ENCODE data around the gene EPHB4.

DNA sequence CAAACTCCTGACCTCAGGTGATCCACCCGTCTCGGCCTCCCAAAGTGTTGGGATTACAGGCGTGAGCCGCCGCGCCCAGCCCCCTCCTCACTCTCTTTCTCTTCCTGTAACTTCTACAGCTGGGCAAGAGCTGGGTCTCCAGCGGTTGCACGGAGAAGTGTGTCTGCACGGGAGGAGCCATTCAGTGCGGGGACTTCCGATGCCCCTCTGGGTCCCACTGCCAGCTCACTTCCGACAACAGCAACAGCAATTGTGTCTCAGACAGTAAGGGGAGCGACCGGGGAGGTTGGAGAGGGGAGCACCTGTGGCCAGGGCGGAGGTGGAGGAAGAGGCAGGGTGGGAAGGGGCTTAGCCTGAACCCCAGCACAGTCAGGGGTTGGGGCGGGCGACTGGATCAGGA is 41.4 kb downstream of the EPHB4 start:
- TF ChIP-seq POLR2AphosphoS5 (IDR thresholded peaks at IDR 0.05; ENCODE audit: low read depth, low read length) (no peak), TCF7L2 (IDR thresholded peaks at IDR 0.05; ENCODE audit: low read depth, low read length) (no peak)
- TF ChIP-seq, protein P1, sequence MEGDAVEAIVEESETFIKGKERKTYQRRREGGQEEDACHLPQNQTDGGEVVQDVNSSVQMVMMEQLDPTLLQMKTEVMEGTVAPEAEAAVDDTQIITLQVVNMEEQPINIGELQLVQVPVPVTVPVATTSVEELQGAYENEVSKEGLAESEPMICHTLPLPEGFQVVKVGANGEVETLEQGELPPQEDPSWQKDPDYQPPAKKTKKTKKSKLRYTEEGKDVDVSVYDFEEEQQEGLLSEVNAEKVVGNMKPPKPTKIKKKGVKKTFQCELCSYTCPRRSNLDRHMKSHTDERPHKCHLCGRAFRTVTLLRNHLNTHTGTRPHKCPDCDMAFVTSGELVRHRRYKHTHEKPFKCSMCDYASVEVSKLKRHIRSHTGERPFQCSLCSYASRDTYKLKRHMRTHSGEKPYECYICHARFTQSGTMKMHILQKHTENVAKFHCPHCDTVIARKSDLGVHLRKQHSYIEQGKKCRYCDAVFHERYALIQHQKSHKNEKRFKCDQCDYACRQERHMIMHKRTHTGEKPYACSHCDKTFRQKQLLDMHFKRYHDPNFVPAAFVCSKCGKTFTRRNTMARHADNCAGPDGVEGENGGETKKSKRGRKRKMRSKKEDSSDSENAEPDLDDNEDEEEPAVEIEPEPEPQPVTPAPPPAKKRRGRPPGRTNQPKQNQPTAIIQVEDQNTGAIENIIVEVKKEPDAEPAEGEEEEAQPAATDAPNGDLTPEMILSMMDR (IDR thresholded peaks at IDR 0.05) = no peak

Measured in Panc1 (cell line).